Activated T-helper 9 cell treated with anti-CD3 and anti-CD28 coated beads, Interleukin-2, amount 50 U/mL, for 16 hours (primary cell): Measurements from ENCODE around the gene AVP.

Source experiments
- DNase-seq: peaks from one replicate; pipeline ENCODE4 v3.0.0-alpha.2; 2020; ENCODE audit warnings: low read depth

The AVP gene

GRCh38 chr20:3047486-3048419, 36.8 kb downstream of the AVP start:
- DNase-seq, result no peak

GRCh38 chr20:3046677-3047462, 37.7 kb downstream of the AVP start:
- no peak for DNase-seq

DNA sequence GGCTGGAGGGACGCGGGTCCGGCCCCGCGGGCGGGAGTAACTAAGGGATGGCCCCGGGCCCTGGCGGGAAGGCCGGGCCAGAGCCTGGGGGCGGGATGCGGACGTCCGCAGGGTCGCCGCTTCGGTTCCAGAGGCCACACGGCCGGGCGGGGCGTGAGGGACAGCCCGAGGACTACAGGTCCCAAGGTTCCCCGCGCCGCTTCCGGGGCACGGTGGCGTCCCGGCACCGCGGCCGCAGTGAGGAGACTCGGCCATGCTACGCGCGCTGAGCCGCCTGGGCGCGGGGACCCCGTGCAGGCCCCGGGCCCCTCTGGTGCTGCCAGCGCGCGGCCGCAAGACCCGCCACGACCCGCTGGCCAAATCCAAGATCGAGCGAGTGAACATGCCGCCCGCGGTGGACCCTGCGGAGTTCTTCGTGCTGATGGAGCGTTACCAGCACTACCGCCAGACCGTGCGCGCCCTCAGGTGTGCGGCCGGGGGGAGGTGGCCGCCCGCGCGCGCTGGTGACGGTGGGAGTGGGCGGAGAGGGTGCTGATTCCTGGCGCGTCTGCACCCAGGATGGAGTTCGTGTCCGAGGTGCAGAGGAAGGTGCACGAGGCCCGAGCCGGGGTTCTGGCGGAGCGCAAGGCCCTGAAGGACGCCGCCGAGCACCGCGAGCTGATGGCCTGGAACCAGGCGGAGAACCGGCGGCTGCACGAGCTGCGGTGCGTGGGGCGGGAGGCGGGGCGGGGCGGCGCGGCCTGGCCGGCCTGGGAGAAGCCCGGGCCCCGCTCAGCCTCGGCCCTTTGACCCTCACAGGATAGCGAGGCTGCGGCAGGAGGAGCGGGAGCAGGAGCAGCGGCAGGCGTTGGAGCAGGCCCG, 38.5 kb downstream of the AVP start, which contains the start of gene MRPS26:
TSS of gene MRPS26 (plus strand) at position 237 of the 861 bp plus-strand sequence. CDS start at position 254, 17 bp downstream.
- peak; percentile 74 for DNase-seq

DNA sequence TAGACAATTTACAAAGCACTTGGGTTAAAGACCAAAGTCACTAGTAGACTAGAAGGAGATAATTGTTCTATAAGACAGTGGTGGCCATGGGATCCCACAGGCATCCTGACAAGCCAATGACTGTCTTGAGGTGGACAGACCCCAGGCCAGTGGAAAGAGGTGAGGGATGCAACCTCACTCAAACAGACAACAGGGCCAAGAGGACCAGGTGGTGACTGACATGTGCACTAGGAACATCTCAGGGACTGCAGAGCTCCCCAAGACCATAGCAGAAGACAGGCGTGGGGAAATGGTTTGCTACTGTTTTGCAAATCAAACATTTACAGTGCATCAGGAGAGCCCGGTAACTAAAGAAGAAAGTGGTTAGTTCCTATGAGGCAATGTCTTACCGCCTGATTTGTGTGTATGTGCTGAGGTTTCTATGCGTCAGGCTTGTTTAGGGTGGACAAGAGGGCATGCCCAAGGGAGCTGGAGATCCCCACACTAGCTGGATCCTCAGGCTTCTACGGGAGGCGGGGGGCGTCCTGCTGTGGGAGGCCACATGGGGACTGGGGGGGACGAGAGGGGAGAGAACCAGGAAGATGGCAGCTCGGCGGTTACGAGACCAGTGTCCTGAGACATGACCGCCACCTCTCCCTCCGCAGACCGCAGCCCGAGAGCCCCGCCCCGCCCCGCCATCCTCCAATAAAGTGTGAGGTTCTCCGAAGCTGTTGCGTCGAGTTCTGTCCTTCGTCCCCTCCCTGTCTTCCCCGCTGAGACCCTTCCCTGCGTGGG, 39.3 kb downstream of the AVP start:
- peak; percentile 33 for DNase-seq

GRCh38 chr20:3044336-3044965, 40.1 kb downstream of the AVP start:
- DNase-seq, result no peak

- DNase-seq, result no peak
Observed at GRCh38 chr20:3043322-3043721, 41.2 kb downstream of the AVP start, which contains the start of gene GNRH2. TSS of gene GNRH2 (plus strand) at chr20:3043622. CDS start at chr20:3044415, 793 bp downstream.

DNA sequence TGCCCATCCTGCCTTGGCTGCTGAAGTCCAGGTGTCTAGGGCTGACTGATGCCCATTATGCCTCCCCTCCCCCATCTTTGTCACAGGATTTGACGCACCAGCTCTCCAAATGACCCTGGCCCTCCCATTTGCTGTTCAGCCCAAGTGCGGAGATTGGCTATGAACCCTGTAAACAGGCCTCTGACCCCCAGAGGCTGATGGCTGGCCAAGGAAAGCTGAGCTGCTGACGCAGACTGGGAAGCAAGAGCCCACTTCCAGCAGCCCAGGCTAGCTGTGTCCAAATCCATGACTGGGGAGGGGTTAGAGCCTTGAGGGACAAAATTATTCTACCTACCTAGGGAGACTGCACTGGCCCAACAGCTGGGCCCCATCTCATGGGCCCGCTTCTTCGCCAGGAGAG, 41.9 kb downstream of the AVP start:
- DNase-seq, result no peak

DNA sequence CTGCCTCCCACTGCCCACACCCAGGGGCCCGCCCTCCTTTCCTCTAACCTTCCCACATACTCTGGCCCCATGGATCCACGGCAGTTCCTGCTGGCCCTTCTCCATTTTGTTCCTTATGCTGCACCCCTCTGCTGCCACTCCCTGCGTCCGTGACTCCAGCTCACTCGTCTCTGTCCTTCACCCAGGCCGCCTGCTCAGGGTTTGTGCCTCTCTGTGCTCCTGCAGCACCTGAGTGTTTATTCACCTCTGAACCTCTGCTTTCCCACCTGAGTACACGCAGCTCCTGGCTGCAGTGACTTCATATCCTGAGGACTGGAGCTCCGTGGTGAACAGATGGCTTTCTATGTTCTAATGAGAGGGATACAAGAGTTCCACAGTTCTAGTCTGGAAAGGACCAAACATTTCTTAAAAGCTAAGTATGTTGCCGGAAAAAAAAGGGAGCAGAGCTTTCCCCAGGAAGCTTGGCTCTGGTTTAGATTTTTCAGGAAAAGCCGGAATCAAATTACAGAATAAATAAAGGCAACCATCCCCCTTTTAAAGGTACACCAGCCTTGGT, 42.6 kb downstream of the AVP start:
- no peak for DNase-seq

DNA sequence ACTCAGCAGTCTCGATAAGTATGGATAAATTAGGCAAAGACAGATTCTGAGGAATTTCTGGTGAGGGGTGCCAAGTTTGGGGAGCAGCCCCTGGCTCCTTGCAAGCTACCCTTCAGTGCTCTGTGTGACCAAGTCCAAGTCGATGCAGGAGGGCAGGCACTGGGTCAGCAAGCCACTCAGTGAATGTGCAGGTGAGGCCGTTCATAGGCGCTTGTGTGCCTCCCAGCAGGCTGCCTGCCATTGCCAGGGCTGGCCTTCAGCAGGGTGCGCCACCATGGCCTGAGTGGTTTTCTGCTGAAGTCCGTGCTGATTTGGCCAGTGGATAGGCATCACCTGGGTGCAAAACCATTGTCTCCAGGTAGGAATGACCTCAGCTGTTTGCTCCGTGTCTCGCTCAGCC, 44.4 kb downstream of the AVP start:
- DNase-seq, result no peak

- no peak for DNase-seq
Observed at GRCh38 chr20:3039426-3039825, 45.1 kb downstream of the AVP start.

- no peak for DNase-seq
Observed at GRCh38 chr20:3038454-3038853, 46.1 kb downstream of the AVP start.

DNA sequence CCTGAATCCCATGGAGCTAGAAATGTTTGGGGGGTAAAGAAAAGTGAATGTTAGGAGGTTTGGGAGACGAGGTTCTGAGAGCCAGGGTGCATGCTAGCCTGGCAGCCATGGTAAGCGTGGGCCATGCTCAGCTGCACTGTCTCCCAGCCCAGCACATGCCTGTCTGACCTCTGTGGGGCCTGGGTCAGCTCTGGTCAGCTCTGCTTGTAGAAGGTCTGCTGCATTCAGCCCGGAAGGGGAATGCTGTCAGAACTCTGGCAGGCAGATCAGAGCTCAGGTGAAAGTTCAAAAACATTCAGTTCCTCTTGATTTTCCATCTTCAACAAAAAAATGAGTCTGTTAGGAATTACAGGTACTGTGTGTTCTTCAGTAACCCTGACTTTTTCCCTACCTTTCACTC, 46.9 kb downstream of the AVP start:
- no peak for DNase-seq

GRCh38 chr20:3032624-3033023, 51.9 kb downstream of the AVP start:
- no peak for DNase-seq
